Measurements from ENCODE around the gene CDH22.

CDH22 gene, protein sequence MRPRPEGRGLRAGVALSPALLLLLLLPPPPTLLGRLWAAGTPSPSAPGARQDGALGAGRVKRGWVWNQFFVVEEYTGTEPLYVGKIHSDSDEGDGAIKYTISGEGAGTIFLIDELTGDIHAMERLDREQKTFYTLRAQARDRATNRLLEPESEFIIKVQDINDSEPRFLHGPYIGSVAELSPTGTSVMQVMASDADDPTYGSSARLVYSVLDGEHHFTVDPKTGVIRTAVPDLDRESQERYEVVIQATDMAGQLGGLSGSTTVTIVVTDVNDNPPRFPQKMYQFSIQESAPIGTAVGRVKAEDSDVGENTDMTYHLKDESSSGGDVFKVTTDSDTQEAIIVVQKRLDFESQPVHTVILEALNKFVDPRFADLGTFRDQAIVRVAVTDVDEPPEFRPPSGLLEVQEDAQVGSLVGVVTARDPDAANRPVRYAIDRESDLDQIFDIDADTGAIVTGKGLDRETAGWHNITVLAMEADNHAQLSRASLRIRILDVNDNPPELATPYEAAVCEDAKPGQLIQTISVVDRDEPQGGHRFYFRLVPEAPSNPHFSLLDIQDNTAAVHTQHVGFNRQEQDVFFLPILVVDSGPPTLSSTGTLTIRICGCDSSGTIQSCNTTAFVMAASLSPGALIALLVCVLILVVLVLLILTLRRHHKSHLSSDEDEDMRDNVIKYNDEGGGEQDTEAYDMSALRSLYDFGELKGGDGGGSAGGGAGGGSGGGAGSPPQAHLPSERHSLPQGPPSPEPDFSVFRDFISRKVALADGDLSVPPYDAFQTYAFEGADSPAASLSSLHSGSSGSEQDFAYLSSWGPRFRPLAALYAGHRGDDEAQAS

DNA sequence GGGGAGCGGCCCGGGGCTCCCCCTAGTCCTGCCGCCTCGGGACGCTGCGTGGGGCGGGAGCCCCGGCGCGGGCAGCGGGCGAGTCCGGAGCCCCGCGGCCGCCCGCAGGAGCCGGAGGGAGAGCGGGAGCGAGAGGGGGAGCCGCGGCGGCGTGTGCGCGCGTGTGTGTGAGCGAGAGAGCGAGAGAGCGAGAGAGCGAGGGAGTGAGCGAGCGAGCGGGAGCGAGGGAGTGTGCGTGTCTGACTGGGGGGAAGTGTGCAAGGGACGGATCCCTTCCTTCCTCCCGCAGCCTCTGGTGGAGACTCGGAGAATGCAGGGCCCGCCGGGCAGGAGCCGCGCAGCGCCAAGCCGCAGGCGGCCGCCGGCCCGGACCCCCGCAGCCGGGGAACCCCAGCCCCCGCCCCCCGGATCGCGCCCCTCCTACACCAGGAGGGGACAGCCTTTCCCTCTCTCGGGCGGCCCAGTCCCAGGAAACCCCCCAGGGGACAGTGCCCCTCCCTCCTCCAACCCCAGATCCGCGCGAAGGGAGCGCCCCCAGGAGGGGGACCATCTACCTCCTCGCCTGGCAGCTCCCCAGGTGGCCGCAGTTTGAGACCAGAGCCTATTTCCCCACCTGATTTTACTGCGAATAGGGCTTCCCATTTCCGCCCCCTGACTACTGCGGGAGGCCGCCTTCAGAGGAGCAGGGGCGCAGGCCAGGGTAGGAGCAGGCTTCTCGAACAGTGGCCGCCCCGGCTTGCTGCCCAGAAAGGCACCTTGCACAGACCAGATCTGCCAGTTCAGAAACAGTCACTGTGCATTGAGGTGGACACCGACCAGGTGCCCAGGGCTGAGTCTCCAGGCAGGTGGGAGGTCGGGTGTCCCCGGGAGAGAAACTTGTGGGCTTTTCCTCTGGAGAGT, at the start of gene CDH22:
Gene CDH22 (minus strand): TSS at position 241 of the 900 bp plus-strand sequence. CDS start 57,204 bp downstream, outside the sequence.
- peak; percentile 12 to 40 for DNase-seq

DNA sequence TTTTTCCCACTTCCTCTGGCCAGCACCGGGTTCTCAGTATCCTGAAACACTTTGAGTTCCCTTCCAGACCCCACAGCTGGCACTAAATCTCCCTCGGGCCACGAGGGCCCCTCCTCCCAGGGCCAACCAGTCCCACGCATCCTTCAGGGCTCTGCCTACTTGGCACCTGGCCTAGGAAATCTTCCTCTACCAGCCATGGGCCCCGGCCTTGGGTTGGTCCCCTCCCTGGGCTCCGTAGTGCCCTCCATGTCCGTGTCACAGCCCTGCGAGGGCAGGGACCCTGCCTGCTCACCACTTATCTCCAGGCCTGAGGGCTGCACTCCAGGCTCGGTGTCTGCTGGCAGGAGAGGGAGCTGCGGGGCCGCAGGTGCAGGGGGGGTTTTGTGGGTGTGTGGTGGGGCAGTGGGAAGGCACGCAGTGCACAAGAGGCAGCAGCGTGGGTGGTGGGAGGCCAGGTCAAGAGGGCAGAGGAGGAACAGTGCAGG, 48.8 kb upstream of the CDH22 start:
- peak in 1 of 2 donors; percentile 29 for DNase-seq

DNA sequence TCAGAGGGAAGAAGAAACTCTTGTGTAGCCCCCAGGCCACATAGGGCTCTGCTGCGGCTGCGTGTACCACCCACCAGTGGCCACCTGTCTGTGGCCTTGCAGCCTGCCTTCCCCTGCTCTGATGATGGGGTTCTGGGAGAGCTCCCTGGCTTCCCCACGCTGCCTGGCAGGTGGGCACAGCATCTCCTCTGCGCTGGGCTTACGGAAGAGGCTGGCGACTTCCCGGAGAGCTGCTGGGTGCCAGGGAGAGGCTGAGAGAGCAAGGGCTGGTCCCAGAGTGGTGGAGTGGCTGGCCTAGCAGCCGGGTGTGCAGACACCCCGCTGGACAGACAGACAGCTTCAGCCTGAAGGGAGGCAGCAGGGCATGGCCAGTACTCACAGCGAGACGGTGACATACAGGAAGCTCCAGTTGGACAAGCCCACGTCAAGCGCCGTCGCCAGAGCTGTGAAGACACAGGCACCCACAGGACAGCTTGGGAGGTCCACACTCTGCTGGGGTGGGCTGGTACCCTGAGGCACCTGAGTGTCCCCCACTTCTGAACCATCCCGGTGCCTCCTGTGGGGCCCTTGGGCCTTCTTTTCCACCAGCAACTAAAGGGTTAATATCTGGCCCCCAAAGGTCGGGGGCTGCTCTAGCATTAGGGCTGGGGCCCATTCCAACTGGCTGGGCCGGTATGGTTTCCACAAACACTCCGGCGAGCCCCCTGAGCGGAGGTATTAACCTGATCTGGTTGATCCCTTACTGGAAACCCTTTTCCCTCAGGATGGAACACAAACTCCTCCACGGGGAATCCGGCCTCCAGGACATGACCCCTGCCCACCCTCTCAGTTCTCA, 48.1 kb upstream of the CDH22 start:
- DNase-seq = no peak

DNA sequence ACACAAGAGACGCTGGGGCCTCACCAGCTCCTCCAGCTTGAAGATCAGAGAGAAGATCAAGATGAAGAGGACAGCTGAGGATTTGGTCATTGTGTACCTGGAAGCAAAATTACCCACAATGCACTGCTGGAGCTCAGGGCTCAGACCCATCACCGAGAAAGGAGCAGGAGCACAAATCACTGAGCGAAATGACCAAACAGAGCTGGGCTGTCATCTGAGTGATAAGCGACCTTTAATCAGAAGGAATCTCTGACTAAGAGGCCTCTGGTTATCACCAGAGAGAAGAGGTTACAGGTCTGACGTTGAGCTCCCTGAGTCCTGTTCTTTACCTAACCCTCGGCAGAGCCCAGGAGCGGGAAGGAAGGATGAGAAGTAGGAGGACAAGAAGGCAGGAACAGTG, 47.5 kb upstream of the CDH22 start:
- DNase-seq = no peak

DNA sequence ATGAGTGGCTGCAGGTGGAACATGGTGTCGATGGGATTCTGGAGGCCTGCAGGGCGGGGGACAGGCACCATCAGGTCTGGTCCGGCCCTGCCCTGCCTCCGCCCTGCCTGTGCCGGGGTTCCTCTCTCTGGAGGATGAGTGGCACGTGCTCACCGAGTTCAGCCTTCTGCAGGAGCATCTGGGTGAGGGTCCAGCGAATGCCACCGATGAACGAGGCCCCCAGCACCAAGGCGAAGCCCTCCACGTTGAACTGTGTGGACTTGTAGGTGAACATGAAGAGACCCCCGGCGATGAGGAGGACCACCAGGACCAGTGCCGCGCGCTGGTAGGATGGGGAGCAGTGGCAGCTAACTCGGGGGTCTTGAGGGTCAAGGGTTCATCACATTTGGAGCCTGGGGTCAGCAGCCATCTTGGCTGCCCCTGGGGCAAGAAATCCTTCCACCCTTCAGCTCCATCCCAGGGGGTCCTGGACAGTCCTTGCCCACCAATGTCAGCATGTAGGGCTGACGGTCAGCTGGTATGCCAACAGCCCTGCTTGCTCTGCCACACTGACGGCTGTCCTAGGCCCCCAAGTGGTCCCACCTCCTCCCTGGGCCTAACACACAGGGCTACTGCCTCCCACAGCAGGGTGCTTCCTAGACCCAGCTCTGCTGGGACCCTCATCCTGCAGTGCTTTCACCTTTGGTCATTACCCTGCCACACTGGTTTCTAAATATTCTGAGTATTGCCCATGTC, 46.8 kb upstream of the CDH22 start:
- DNase-seq = no peak

DNA sequence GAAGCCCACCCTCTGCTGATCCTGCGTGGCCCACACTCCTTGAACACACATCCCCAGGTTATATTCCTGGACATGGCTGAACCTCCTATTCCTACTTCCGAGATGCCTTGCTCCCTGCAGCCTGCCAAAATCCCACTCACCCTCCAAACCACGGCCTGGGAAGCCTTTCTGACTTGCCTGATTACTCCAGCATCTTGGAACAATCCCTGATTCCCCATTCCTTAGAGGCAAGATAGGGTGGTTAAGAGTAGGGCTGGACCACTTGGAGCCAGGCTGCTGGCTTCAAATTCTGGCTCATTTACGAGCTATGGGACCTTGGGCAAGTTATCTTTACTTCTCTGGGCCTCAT, 45.9 kb upstream of the CDH22 start:
- DNase-seq = no peak

DNA sequence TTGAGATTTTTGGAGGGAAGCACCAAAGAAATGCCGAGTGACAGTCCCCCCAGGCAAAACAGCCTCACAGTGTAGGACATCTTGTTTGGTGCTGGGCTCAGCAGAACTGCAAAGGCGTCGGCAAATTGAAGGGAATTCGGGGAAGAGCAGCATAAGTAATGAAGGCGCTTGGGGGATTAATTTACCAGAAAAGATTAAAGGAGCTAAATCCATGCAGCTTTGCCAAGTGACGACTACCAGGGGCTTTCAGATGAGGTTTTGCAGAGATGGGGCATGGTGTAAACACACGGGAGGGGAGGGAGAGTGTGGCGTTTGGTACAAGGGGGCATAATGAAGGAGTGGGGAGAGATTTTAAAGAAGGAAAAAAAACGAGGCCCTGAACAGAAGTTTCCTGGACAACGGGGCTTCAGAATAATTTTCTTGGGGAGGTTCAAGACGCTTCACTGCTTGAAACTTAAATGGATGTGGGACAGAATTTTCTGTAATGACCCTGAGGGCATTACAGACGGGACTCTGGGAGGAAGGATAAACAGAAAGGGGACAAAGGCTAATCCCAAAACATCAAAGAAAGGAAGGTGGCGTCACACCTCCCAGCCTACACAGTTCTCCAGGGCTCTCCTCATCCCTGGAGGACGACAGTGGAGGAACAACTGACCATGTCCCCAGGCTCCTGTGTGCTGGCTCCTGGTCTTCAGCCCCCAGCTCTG, 45.4 kb upstream of the CDH22 start:
- no peak for DNase-seq

DNA sequence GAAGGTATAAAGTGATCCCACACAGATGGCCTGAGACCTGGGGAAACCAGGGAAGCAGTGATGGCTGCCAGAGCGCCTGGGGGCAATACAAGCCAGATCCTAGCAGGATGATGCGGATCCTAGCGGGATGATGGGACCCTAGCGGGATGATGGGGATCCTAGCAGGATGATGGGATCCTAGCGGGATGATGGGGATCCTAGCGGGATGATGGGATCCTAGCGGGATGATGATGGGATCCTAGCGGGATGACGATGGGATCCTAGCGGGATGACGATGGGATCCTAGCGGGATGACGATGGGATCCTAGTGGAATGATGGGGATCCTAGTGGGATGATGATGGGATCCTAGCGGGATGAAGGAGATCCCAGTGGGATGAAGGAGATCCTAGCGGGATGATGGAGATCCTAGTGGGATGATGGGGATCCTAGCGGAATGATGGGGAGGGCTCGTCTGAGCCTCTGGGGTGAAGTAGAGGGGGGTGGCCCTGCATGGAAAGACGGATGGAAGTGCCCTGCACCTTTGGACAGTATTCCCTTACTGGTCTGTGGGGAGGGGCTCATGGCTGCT, 44.2 kb upstream of the CDH22 start:
- DNase-seq = no peak

DNA sequence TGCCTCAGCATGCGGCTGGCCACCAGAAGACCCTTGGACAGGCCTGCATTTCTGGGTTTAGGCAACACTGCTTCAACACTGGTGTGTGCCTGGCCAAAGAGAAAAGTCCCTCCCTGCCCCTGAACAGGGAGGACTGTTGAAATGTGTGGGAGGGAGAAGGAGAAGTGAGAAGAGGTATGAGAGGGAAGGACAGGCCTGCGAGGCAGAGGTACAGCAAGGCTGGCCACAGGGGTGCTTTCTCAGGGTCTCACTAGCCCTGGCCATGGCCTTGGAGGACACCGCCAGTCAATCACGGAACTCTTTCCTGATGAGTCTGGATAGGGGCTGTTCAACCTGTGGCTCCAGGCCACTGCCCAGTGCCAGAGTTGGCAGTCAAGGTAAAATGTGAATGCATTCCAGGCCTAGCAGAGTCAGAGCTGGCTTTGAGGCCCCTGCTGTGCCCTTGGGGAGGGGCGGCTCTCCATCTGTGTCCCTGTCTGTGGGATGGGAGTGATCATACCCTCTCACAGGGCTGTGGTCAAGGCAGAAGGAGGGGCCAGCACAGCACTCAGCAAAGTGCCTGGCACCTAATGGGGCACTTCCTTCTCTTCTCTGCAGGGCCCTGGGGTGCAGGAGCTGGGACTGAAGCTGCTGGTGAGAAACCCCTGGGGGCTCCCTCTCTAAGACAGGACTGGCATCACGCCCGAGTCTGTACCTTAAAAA, 43.2 kb upstream of the CDH22 start:
- peak; percentile 19 to 55 for DNase-seq

DNA sequence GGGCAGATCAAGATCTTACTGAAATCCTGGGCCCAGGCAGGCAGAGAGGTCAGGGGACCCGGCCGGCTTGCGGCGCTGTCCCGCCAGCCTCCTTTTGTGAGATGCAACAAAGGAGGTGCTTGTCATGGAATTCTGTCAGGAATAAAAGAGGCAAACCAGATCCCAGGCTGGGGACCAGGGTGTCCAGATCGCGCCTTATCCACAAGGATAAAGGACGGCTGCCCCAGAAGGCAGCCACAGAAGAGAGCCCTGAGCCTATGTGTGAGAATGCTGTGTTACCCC, 42.6 kb upstream of the CDH22 start:
- DNase-seq = no peak

DNA sequence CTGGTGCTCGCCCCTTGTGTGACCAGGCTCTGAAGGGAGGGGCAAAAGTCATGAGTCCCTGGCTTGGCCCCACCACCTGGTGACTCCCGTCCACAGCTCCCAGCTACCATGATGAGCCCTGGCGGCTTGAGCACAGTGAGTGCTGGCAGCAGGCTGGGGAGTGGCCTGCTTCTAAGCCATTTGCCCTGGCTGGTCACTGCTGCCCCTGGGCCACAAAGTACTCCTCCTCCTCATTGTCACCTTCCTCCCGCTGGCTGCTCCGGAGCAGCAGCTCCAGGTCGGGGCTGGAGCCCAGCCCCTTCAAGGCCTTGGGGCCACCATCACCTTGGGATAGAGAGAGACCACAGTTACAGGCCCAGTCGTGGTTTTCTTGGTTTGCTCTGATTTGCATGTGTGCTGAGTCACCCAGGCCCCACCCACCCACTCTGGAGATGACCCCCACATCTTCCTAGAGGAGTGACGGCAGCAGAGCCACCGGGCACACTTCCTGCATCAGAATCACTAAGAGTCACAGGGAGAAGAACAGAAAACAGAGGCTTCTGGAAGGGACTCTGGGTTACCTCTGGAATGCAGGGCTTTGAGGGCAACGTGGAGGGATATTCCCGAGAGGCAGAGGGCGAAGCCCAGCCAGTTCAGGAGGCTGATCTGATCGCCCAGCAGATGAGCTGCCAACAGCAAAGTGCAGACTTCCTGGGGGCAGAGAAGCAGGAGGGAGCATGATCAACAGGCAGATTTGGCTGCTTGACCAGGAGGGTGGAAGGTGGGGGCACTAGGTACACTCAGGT, 42.1 kb upstream of the CDH22 start:
- DNase-seq = peak; percentile 66 to 87

DNA sequence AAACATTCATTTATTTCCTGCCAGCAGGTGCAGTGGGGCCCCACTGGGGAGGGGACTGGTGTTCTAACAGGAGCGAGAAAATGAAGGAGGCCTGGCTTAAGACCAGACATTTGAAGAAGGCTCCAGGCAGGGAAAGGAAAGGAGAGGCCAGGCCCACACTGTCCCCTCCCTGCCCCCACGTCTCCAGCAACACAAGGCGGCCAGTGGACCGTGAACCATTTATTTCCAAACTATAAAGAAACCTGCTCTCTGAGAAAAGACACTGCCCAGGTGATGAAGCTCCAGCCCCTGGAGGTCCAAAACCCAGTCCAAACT, 41.4 kb upstream of the CDH22 start:
- no peak for DNase-seq

DNA sequence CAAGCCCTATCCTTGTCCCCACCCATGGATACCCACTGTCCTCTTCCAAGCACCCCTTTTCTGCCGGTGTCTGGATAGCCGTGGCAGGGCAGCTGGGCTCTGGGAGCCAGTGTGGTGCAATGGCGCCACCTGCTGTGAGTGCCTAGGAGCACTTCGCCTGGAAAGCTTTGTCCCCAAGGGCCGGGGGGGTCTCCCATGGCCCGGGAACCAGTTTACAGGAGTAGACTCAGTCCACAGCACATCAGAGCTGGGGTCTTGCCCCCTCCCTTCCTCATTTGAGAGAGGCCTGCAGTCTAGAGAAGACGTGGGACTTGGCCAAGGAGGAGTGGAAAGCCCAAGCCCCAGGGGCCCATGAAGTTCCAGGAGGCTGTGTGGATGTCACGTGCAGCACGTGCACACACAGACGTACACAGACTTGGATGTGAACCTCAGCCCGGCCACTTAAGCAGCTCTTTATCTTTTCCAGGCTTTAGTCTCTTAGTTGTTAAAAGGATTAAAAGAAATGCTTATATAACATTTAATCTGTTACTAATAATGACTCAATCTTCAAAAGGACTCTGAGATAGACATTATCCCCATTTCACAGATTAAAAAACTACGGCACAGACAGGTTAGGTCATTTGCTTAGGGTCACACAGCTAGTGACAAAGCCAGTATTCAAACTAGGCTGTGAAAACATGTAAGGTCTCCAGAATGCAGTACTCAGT, 40.9 kb upstream of the CDH22 start:
- peak; percentile 30 to 73 for DNase-seq

DNA sequence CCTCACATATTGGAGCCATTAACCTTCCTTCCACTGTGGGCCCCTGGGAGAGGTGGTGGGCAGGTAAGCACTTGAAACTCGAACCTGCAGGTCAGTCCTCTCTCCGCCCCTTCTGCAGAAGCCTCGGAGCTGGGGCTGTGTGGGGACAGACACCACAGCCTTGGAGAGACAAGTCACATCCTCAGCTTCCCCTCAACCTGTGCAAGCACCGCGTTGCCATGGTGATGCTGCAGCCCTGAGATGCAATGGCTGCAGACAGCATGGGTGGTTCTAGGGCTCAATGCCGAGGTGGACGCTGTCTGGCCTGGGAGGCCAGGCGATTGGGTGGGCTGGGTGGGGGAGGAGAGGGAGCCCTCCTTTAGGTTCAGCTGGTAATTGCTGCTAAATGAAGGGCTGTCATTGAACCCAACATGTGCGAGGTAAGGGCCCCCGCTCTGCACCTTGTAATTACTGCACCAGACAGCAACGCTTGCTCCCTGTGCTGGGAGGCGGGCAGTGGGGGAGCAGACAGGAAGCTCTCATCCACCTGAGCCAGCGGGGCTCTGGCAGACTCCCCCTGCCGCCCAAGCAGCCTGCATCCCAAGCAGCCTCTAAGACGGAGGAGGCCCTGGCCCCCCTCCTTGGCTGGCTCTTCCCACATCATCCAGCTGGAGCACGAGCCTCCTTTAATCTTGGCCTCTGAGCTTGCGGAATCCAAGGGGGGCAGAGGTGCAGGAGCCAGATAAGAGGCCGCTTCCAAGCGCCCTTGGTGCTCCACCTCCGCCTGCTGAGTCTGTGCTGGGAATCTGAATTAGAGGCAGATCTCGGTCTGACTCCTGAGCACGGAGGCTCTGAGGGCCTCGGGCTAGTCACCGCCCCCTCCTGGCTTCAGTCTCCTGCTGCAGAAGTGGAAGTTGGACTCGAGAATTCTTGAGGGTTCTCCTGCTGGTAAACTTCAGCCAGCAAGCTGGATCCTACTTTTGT, 39.8 kb upstream of the CDH22 start:
- DNase-seq = no peak

DNA sequence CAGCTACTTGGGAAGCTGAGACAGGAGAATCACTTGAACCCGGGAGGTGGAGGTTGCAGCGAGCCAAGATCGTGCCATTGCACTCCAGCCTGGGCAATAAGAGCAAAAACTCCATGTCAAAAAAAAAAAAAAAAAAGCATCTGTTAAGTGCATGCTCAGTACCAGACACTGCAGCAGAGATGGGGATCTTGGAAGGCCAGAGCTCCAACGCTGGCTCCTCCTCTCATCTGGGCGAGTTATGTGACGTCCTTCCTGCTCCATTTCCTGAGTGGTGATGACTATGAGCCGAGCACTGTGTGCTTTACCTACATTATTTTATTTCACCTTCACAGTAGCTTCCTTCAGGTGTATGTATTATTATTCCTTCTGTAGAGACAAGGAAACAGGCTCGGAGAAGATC, 38.5 kb upstream of the CDH22 start:
- DNase-seq = no peak

DNA sequence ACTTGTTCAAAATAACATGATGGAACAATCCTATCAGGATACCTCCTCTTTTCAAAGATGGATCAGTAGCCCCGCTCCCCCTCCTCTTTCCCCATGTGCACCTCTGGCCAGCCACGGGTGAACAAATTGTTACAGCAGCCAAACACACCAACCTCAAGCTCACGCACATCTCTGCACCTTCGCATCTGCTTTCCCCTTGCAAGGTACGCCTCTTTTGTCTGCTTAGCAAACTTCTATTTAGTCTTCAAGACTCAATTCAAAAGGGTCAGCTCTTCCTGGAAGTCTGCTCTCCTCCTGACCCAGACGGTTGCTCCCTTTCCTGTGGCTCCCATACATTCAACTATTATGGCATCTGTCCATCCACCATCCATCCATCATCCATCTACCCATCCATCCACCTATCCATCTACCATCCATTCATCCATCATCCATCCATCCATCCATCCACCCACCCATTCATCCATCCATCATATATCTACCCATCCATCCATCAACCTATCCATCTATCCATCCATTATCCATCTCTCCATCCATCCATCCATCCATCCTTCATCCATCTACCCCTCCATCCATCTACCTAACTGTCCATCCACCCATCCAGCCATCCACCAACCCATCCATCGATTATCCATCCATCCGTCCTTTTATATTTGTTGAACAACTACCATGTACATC, 36.3 kb upstream of the CDH22 start:
- no peak for DNase-seq

DNA sequence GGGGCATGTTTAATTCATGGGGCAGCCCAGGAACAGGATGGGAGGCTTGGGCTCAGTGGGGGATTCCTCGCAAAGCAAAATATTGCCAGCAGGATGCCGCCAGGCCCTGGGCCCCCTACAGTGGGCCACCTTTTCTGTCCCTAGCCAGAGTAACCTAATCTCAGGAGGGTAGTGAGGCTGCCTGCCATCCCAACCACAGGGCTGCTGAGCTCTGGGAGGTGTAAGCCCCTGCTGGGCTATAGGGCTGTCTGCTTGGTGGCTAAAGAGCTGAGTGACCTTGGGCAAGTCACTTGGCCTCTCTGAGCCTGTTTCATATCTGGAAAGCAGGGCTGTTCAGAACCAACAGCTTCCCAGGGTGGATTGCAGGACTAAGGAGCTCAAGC, 35.7 kb upstream of the CDH22 start:
- no peak for DNase-seq

All from inflammatory macrophage treated with lipopolysaccharide for 1 hour (primary cell).